Loucy (cell line): ENCODE data around the gene RAPGEF1.

ENCODE experiments used
- EZH2phosphoT487 ChIP-seq: fragments of 200-600 bp; IDR thresholded peaks from 2 replicates; pipeline ENCODE4 v1.6.1; 2018; ENCODE audit warnings: antibody characterized with exemption, mild to moderate bottlenecking, moderate library complexity, borderline replicate concordance
- TF ChIP-seq, protein P1 (sequence below): fragments of 200-600 bp; sonication (generic); conservative IDR thresholded peaks from 2 replicates; pipeline ENCODE4 v1.5.1; 2014; ENCODE audit warnings: mild to moderate bottlenecking, antibody characterized with exemption, low read length

DNA sequence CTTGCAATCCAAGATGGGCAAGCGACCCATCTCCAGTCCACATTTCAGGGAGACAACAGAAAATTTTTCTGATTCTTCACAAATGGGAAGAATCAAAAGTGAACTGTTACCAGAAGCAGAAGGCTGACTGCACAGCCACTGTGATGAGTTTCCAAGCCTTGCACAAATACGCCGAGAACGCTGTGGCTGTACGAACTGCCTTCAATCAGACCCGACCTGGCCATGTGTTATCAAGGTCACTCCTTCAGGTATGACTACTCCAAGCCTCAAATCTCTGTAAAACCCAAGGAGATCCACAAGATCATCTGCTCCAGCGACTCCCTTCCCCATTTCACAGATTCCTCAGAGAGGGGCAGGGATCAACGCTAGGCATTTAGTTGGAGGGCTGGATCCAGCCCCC, 26.9 kb downstream of the RAPGEF1 start:
- TF ChIP-seq, protein P1, sequence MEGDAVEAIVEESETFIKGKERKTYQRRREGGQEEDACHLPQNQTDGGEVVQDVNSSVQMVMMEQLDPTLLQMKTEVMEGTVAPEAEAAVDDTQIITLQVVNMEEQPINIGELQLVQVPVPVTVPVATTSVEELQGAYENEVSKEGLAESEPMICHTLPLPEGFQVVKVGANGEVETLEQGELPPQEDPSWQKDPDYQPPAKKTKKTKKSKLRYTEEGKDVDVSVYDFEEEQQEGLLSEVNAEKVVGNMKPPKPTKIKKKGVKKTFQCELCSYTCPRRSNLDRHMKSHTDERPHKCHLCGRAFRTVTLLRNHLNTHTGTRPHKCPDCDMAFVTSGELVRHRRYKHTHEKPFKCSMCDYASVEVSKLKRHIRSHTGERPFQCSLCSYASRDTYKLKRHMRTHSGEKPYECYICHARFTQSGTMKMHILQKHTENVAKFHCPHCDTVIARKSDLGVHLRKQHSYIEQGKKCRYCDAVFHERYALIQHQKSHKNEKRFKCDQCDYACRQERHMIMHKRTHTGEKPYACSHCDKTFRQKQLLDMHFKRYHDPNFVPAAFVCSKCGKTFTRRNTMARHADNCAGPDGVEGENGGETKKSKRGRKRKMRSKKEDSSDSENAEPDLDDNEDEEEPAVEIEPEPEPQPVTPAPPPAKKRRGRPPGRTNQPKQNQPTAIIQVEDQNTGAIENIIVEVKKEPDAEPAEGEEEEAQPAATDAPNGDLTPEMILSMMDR: no peak
- no peak for TF ChIP-seq EZH2phosphoT487
